Measurements from ENCODE around the gene BLOC1S1. TPM values are rescaled to one million over a fixed set of nuclear protein-coding genes. Genes with fewer than 3 reads are reported as not detected.

BLOC1S1 gene
- polyA plus RNA-seq, 1 donor (not counting 4 experiments of a cell fraction or from before 2014, with no cell fraction given): 62.5 TPM

GRCh38 chr12:55736780-55737580, 21.1 kb downstream of the BLOC1S1 start:
- no peak overlapping the region for H3K9ac ChIP-seq (ENCODE audit: control insufficient read depth, extremely low read depth, insufficient read depth, low read length)
- FAIRE-seq: no peak
- no peaks in the 10 kb centered on the region for H3K79me2 ChIP-seq (ENCODE audit: control insufficient read depth, insufficient read depth, low read length)
- H3K9me3 ChIP-seq (ENCODE audit: control insufficient read depth, low read depth, low read length): no peaks in the 10 kb centered on the region
- no peaks in the 10 kb centered on the region for H3K27me3 ChIP-seq (ENCODE audit: control insufficient read depth, extremely low read depth, insufficient read depth, low read length)
- no peak overlapping the region for H3K4me2 ChIP-seq (ENCODE audit: control insufficient read depth, extremely low read depth, insufficient read depth, low read depth, low read length)
- no peak overlapping the region for H3K4me3 ChIP-seq (ENCODE audit: control insufficient read depth in 2 of 3, extremely low read depth in 1 of 3, insufficient read depth in 2 of 3, low read depth in 1 of 3, low read length in 3 of 3)
- TF ChIP-seq CTCF (optimal IDR thresholded peaks at IDR 0.05 in 1 of 3, IDR thresholded peaks at IDR 0.05 in 1 of 3, conservative IDR thresholded peaks at IDR 0.05 in 1 of 3; ENCODE audit: extremely low read depth in 1 of 3, insufficient read depth in 2 of 3, low read length in 3 of 3): peak; percentile 81 to 96 (median 82)
- no peak for TF ChIP-seq EZH2 (IDR thresholded peaks at IDR 0.05; ENCODE audit: low read length)
- H2AFZ ChIP-seq (ENCODE audit: control insufficient read depth, low read length): no peak overlapping the region
- dilution Hi-C loops (cut with MboI; ENCODE audit: extremely low pct_ligation_motif_present, low sequenced_read_pairs): no loop called here
- no peak overlapping the region for H3K27ac ChIP-seq (ENCODE audit: control insufficient read depth, insufficient read depth, low read length)
- H4K20me1 ChIP-seq (ENCODE audit: control insufficient read depth, extremely low read depth, insufficient read depth, low read length): no peaks in the 10 kb centered on the region
- H3K9me1 ChIP-seq (ENCODE audit: control insufficient read depth, extremely low read depth, insufficient read depth, low read length): no peaks in the 10 kb centered on the region
- DNase-seq (ENCODE audit: low read depth, low spot score): peak; percentile 71
- no peaks in the 10 kb centered on the region for H3K36me3 ChIP-seq (ENCODE audit: control insufficient read depth in 2 of 2, extremely low read depth in 1 of 2, insufficient read depth in 2 of 2, low read length in 2 of 2)
- H3K4me1 ChIP-seq (ENCODE audit: control insufficient read depth, extremely low read depth, insufficient read depth, low read length): peaks cover 6% of the 10 kb centered on the region

GRCh38 chr12:55737581-55738122, 21.8 kb downstream of the BLOC1S1 start:
- Histone ChIP-seq H3K9ac (ENCODE audit: control insufficient read depth, extremely low read depth, insufficient read depth, low read length) (no peak overlapping the region), H3K4me1 (ENCODE audit: control insufficient read depth, extremely low read depth, insufficient read depth, low read length) (peaks cover 9% of the 10 kb centered on the region), H3K27ac (ENCODE audit: control insufficient read depth, insufficient read depth, low read length) (no peak overlapping the region), H4K20me1 (ENCODE audit: control insufficient read depth, extremely low read depth, insufficient read depth, low read length) (no peaks in the 10 kb centered on the region), H3K9me1 (ENCODE audit: control insufficient read depth, extremely low read depth, insufficient read depth, low read length) (no peaks in the 10 kb centered on the region), H3K79me2 (ENCODE audit: control insufficient read depth, insufficient read depth, low read length) (no peaks in the 10 kb centered on the region), H3K4me2 (ENCODE audit: control insufficient read depth, extremely low read depth, insufficient read depth, low read depth, low read length) (peak overlapping the region; percentile 81), H3K9me3 (ENCODE audit: control insufficient read depth, low read depth, low read length) (no peaks in the 10 kb centered on the region), H3K4me3 (ENCODE audit: control insufficient read depth in 2 of 3, extremely low read depth in 1 of 3, insufficient read depth in 2 of 3, low read depth in 1 of 3, low read length in 3 of 3) (no peak overlapping the region), H3K27me3 (ENCODE audit: control insufficient read depth, extremely low read depth, insufficient read depth, low read length) (no peaks in the 10 kb centered on the region), H3K36me3 (ENCODE audit: control insufficient read depth in 2 of 2, extremely low read depth in 1 of 2, insufficient read depth in 2 of 2, low read length in 2 of 2) (no peaks in the 10 kb centered on the region), H2AFZ (ENCODE audit: control insufficient read depth, low read length) (peak overlapping the region; percentile 57)
- no peak for TF ChIP-seq EZH2 (IDR thresholded peaks at IDR 0.05; ENCODE audit: low read length)
- TF ChIP-seq CTCF (optimal IDR thresholded peaks at IDR 0.05 in 1 of 3, IDR thresholded peaks at IDR 0.05 in 1 of 3, conservative IDR thresholded peaks at IDR 0.05 in 1 of 3; ENCODE audit: extremely low read depth in 1 of 3, insufficient read depth in 2 of 3, low read length in 3 of 3): no peak
- FAIRE-seq: no peak
- dilution Hi-C loops (cut with MboI; ENCODE audit: extremely low pct_ligation_motif_present, low sequenced_read_pairs): no loop called here
- DNase-seq (ENCODE audit: low read depth, low spot score): no peak

All from keratinocyte (primary cell).